Measurements from ENCODE around the gene CMTM8.

DNA sequence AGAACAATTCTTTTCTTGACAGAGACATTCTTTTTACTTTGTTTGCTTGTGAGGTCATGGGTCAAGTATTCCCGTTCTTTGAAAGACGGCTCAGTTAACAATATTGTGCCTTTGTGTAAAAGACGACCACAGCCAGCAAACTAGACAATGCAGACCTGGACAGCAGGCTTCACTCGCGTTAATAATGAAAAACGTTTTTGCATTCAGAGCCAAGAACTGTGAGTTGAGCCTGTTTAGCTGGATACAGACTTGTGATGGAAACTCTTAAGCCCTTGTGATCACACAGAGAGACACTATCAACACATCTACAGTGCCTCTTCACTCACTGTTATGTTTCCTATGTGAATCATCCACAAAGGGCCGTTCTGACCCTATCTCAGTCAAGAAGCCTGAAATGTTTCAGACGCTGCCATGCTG lies 115.9 kb downstream of the CMTM8 start:
- TF ChIP-seq, protein P1, sequence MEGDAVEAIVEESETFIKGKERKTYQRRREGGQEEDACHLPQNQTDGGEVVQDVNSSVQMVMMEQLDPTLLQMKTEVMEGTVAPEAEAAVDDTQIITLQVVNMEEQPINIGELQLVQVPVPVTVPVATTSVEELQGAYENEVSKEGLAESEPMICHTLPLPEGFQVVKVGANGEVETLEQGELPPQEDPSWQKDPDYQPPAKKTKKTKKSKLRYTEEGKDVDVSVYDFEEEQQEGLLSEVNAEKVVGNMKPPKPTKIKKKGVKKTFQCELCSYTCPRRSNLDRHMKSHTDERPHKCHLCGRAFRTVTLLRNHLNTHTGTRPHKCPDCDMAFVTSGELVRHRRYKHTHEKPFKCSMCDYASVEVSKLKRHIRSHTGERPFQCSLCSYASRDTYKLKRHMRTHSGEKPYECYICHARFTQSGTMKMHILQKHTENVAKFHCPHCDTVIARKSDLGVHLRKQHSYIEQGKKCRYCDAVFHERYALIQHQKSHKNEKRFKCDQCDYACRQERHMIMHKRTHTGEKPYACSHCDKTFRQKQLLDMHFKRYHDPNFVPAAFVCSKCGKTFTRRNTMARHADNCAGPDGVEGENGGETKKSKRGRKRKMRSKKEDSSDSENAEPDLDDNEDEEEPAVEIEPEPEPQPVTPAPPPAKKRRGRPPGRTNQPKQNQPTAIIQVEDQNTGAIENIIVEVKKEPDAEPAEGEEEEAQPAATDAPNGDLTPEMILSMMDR (IDR thresholded peaks at IDR 0.05; ENCODE audit: control extremely low read depth in 1 of 3, insufficient read depth in 1 of 3, low read depth in 1 of 3, low read length in 3 of 3), result no peak
- TF ChIP-seq EP300 (IDR thresholded peaks at IDR 0.05; ENCODE audit: borderline replicate concordance in 1 of 2, low read depth in 2 of 2, low read length in 2 of 2) (no peak), POLR2A (IDR thresholded peaks at IDR 0.05; ENCODE audit: control extremely low read depth in 1 of 2, low read depth in 2 of 2, low read length in 2 of 2) (no peak)
